ENCODE data around the gene ZCCHC4.

DNA sequence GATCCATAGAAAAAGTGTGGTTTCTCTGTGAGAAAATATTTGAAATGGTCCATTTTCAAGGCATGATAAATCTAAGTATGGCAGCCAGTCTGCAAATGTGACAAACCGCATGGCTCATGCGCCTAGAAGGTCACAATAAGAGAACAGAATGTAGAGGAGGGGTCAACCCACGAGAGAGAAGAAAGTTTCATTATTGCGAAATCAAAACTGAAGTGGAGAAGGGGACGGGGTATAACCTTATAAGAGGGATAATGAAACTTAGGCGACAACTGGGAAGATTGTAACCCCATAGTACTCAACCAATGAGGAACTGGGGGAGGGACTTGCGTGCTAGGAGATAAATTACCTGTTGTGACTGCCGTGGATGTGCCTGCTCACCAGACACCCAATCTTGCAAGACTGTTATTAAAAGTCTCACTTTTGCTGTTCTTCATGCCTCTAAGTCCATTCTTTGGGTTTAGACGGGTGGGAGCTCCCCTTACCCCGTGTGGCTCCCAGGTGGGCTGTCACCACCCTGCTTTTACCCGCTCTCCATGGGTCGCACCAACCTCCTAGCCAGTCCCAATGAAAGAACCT, 21.3 kb upstream of the ZCCHC4 start:
- TF ChIP-seq REST (IDR thresholded peaks at IDR 0.05; ENCODE audit: insufficient replicate concordance, low read depth) (no peak), CTCF (IDR thresholded peaks at IDR 0.05; ENCODE audit: insufficient read depth, low read length) (no peak), POLR2AphosphoS5 (IDR thresholded peaks at IDR 0.05; ENCODE audit: low read depth) (no peak), GABPA (IDR thresholded peaks at IDR 0.05; ENCODE audit: low read depth) (no peak), SPI1 (IDR thresholded peaks at IDR 0.05; ENCODE audit: borderline replicate concordance, low read depth) (no peak)

Data from HL-60 (cell line).